Heart left ventricle (tissue), 13 donors: Measurements from ENCODE around the gene PDGFRB.

Experiments
- CTCF ChIP-seq, 12 donors: fragments of 200-600 bp; sonication (generic) in 4 of 12; IDR thresholded peaks; one replicate each; pipeline versions ENCODE4 v1.5.0 to v1.8.0; 2018 to 2022; ENCODE audit warnings: antibody characterized with exemption in 12 of 12, mild to moderate bottlenecking in 5 of 12
- POLR2A ChIP-seq, 2 donors: fragments of 450-650 bp; IDR thresholded peaks; one replicate each; pipeline ENCODE4 v1.6.1; 2017; ENCODE audit warnings: antibody characterized with exemption in 2 of 2, mild to moderate bottlenecking in 2 of 2, moderate library complexity in 2 of 2
- donor health status: ischemic (EF 13 %, LVEDD 7.1; RV severe dilation, severe dysfunction).
- donor health status: DM: no; HTN: yes; CAD: no.
- donor health status: DM: no; HTN: no; CAD: no.
- donor health status: ischemic (EF 25% LVEDD 6.9; RV normal size, moderate dysfunction).
- donor health status: ischemic (EF 25% LVEDD 5.7; RV mildly dilated, moderate dysfunction).
- donor health status: ischemic (EF 35%, LVEDD 5.7; RV mildly dilated, moderate dysfunction).
- donor health status: nonischemic (EF 11% LVEDD 7.7; RV severe dilation, severe dysfunction).
- donor health status: DM: yes; HTN: yes; CAD: no.
- donor health status: PGD.
- donor health status: ischemic (EF 29% LVEDD 5.4; RV normal size, mild dysfunction).
- donor health status: nonischemic (EF 23%, LVEDD 6.1; RV moderate dilation, normal function).

GRCh38 chr5:150186137-150186536 is 30.5 kb upstream of the PDGFRB start:
- TF ChIP-seq CTCF (IDR thresholded peaks at IDR 0.05) (no peak), POLR2A (IDR thresholded peaks at IDR 0.05) (no peak)
